GF-D8 (cell line): ENCODE measurements around the gene AGXT.

Source experiments
- DNase-seq: peaks from one replicate; lab custom pipeline; 2025; lab: John Stamatoyannopoulos, UW

AGXT gene

GRCh38 chr2:240914645-240915525, 46.3 kb downstream of the AGXT start:
- DNase-seq = no peak

GRCh38 chr2:240915526-240916341, 47.1 kb downstream of the AGXT start:
- no peak for DNase-seq

- DNase-seq = no peak
These were observed 48.0 kb downstream of the AGXT start for GRCh38 chr2:240916571-240917008.

- no peak for DNase-seq
These were observed 48.5 kb downstream of the AGXT start for GRCh38 chr2:240917009-240917683.

GRCh38 chr2:240917684-240918257, 49.1 kb downstream of the AGXT start:
- DNase-seq = no peak

GRCh38 chr2:240918258-240919091, 49.9 kb downstream of the AGXT start:
- no peak for DNase-seq

GRCh38 chr2:240919161-240919781, 50.6 kb downstream of the AGXT start:
- no peak for DNase-seq

GRCh38 chr2:240919786-240920782, 51.5 kb downstream of the AGXT start:
- no peak for DNase-seq

GRCh38 chr2:240920783-240921231, 52.2 kb downstream of the AGXT start:
- DNase-seq = no peak

- DNase-seq = no peak
These were observed 52.8 kb downstream of the AGXT start for GRCh38 chr2:240921311-240921994.

GRCh38 chr2:240921995-240922244, 53.3 kb downstream of the AGXT start:
- no peak for DNase-seq

- DNase-seq = no peak
These were observed 53.8 kb downstream of the AGXT start for GRCh38 chr2:240922245-240922981.

- no peak for DNase-seq
These were observed 54.4 kb downstream of the AGXT start for GRCh38 chr2:240922982-240923537.

- DNase-seq = no peak
These were observed 56.6 kb downstream of the AGXT start for GRCh38 chr2:240925191-240925567.

- no peak for DNase-seq
These were observed 57.2 kb downstream of the AGXT start for GRCh38 chr2:240925568-240926515.

GRCh38 chr2:240926516-240927389, 58.1 kb downstream of the AGXT start:
- no peak for DNase-seq
